Choroid plexus epithelial cell (primary cell): ENCODE data around the gene SCN1B.
"Not testable (repeated sequence)": the region's sequence is repeated elsewhere in the genome, so short reads cannot be mapped to it uniquely, and the experiment has no call there.

ENCODE experiments used
- DNase-seq: peaks from one replicate; pipeline ENCODE4 v3.0.0-alpha.2; 2010; ENCODE audit warnings: low read depth
- H3K4me3 ChIP-seq: 2 replicates; pipeline ENCODE4 v1.5.1; 2011; ENCODE audit warnings: low read depth, mild to moderate bottlenecking, control low read depth, low read length, moderate library complexity
- CTCF ChIP-seq: conservative IDR thresholded peaks from 2 replicates; pipeline ENCODE4 v1.5.1; 2011; ENCODE audit warnings: low read depth, mild to moderate bottlenecking, control low read depth, inconsistent platforms, low read length, moderate library complexity

The SCN1B gene

GRCh38 chr19:35004517-35005255, 25.6 kb upstream of the SCN1B start:
- no peak overlapping the region for H3K4me3 ChIP-seq
- TF ChIP-seq CTCF = no peak
- DNase-seq = no peak

- no peak for TF ChIP-seq CTCF
- DNase-seq = no peak
- no peak overlapping the region for H3K4me3 ChIP-seq
Measured at GRCh38 chr19:35005256-35005977, 24.9 kb upstream of the SCN1B start.

- H3K4me3 ChIP-seq, DNase-seq: not testable (repeated sequence)
Measured at GRCh38 chr19:35006007-35006341, 24.3 kb upstream of the SCN1B start.

- DNase-seq = peak; percentile 71
- H3K4me3 ChIP-seq = no peak overlapping the region
- TF ChIP-seq CTCF = no peak
Measured at GRCh38 chr19:35006342-35006998, 23.8 kb upstream of the SCN1B start.

- no peak for TF ChIP-seq CTCF
- no peak overlapping the region for H3K4me3 ChIP-seq
Measured at GRCh38 chr19:35006999-35007365, 23.3 kb upstream of the SCN1B start.

GRCh38 chr19:35007427-35007826, 22.8 kb upstream of the SCN1B start:
- not testable (repeated sequence) for DNase-seq, H3K4me3 ChIP-seq

More at GRCh38 chr19:35006999-35007365, 23.3 kb upstream of the SCN1B start:
- DNase-seq = no peak

- no peak overlapping the region for H3K4me3 ChIP-seq
- DNase-seq = no peak
- TF ChIP-seq CTCF = no peak
Measured at GRCh38 chr19:35008891-35009341, 21.4 kb upstream of the SCN1B start.
